H1 (cell line): ENCODE results near the gene BRMS1L.

Experiments used
- CHD2 ChIP-seq: IDR thresholded peaks from 2 replicates; pipeline ENCODE4 v1.6.1; 2012; ENCODE audit warnings: low read length, improper control_type of control experiment
- CTCF ChIP-seq, 3 experiments: IDR thresholded peaks; 1 replicate in 2 of 3; 2 replicates in 1 of 3; pipeline versions ENCODE4 v1.5.1 to v1.6.1; 2011; ENCODE audit warnings: low read length in 3 of 3, mild to moderate bottlenecking in 3 of 3, inconsistent platforms in 2 of 3, low read depth in 1 of 3, moderate library complexity in 1 of 3; ENCODE audit not compliant: insufficient read depth in 1 of 3; ENCODE audit errors: control extremely low read depth in 1 of 3
- TF ChIP-seq, protein P1 (sequence below): IDR thresholded peaks from 2 replicates; pipeline ENCODE4 v1.6.1; 2011; ENCODE audit warnings: low read length, improper control_type of control experiment

- TF ChIP-seq, protein P1, sequence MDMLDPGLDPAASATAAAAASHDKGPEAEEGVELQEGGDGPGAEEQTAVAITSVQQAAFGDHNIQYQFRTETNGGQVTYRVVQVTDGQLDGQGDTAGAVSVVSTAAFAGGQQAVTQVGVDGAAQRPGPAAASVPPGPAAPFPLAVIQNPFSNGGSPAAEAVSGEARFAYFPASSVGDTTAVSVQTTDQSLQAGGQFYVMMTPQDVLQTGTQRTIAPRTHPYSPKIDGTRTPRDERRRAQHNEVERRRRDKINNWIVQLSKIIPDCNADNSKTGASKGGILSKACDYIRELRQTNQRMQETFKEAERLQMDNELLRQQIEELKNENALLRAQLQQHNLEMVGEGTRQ = no peak
- TF ChIP-seq CHD2 (no peak), CTCF (IDR thresholded peaks at IDR 0.05; ENCODE audit: control extremely low read depth in 1 of 3, insufficient read depth in 1 of 3, low read depth in 1 of 3, low read length in 3 of 3) (no peak)
These were observed 1.7 kb downstream of the BRMS1L start for GRCh38 chr14:35827678-35828472.
